Measurements from ENCODE around the gene KCNB1. TPM values are rescaled to one million over a fixed set of nuclear protein-coding genes. Genes with fewer than 3 reads are reported as not detected.

The KCNB1 gene
- polyA plus RNA-seq, 1 experiment, result 0.13 TPM

- no peak for DNase-seq (ENCODE audit: low read depth)
- CTCF ChIA-PET, result interaction anchor here (0.9 kb wide), 1 partner anchor 39 kb away, joined by 5 read pairs; no protein-coding TSS in a partner anchor
- no peak for TF ChIP-seq CTCF (IDR thresholded peaks at IDR 0.05; ENCODE audit: insufficient read depth, low read depth, low read length)
- no peaks in the 10 kb centered on the region for H3K36me3 ChIP-seq (ENCODE audit: control insufficient read depth, insufficient read depth, low read length)
- peaks cover 17% of the 10 kb centered on the region for H3K27me3 ChIP-seq (ENCODE audit: control insufficient read depth, insufficient read depth, low read length)
- POLR2A ChIA-PET, result no interaction called here
- H3K4me3 ChIP-seq (ENCODE audit: low read depth, low read length), result no peak overlapping the region
Measured at GRCh38 chr20:49435639-49436038, 46.8 kb downstream of the KCNB1 start.

- H3K4me3 ChIP-seq (ENCODE audit: low read depth, low read length), result no peak overlapping the region
- no peaks in the 10 kb centered on the region for H3K36me3 ChIP-seq (ENCODE audit: control insufficient read depth, insufficient read depth, low read length)
- peaks cover 18% of the 10 kb centered on the region for H3K27me3 ChIP-seq (ENCODE audit: control insufficient read depth, insufficient read depth, low read length)
- ChIA-PET CTCF (interaction anchor here (1.7 kb wide), 1 partner anchor 51 kb away, joined by 4 read pairs; no protein-coding TSS in a partner anchor), POLR2A (no interaction called here)
- no peak for TF ChIP-seq CTCF (IDR thresholded peaks at IDR 0.05; ENCODE audit: insufficient read depth, low read depth, low read length)
- no peak for DNase-seq (ENCODE audit: low read depth)
Measured at GRCh38 chr20:49433333-49433732, 49.1 kb downstream of the KCNB1 start.

GRCh38 chr20:49432550-49432949 is 49.9 kb downstream of the KCNB1 start:
- no peak for TF ChIP-seq CTCF (IDR thresholded peaks at IDR 0.05; ENCODE audit: insufficient read depth, low read depth, low read length)
- POLR2A ChIA-PET, result no interaction called here
- CTCF ChIA-PET, result interaction anchor here (1.7 kb wide), 1 partner anchor 52 kb away, joined by 4 read pairs; no protein-coding TSS in a partner anchor

GRCh38 chr20:49431329-49431728 is 51.1 kb downstream of the KCNB1 start:
- CTCF ChIA-PET, result interaction anchor here (0.7 to 0.8 kb wide), 2 partner anchors 29 to 53 kb away, joined by 3 read pairs; no protein-coding TSS in a partner anchor
- H3K27me3 ChIP-seq (ENCODE audit: control insufficient read depth, insufficient read depth, low read length), result peaks cover 19% of the 10 kb centered on the region
- no peak for DNase-seq (ENCODE audit: low read depth)
- H3K4me3 ChIP-seq (ENCODE audit: low read depth, low read length), result no peak overlapping the region
- POLR2A ChIA-PET, result no interaction called here
- TF ChIP-seq CTCF (IDR thresholded peaks at IDR 0.05; ENCODE audit: insufficient read depth, low read depth, low read length), result no peak
- no peaks in the 10 kb centered on the region for H3K36me3 ChIP-seq (ENCODE audit: control insufficient read depth, insufficient read depth, low read length)

More at GRCh38 chr20:49432550-49432949, 49.9 kb downstream of the KCNB1 start:
- H3K36me3 ChIP-seq (ENCODE audit: control insufficient read depth, insufficient read depth, low read length), result no peaks in the 10 kb centered on the region
- no peak for DNase-seq (ENCODE audit: low read depth)
- no peak overlapping the region for H3K4me3 ChIP-seq (ENCODE audit: low read depth, low read length)
- H3K27me3 ChIP-seq (ENCODE audit: control insufficient read depth, insufficient read depth, low read length), result peaks cover 19% of the 10 kb centered on the region

GRCh38 chr20:49430320-49430719 is 52.1 kb downstream of the KCNB1 start:
- no peak for TF ChIP-seq CTCF (IDR thresholded peaks at IDR 0.05; ENCODE audit: insufficient read depth, low read depth, low read length)
- DNase-seq (ENCODE audit: low read depth), result no peak
- ChIA-PET POLR2A (no interaction called here), CTCF (interaction anchor here (0.8 kb wide), 1 partner anchor 30 kb away, joined by 3 read pairs; no protein-coding TSS in a partner anchor)
- Histone ChIP-seq H3K27me3 (ENCODE audit: control insufficient read depth, insufficient read depth, low read length) (peaks cover 20% of the 10 kb centered on the region), H3K36me3 (ENCODE audit: control insufficient read depth, insufficient read depth, low read length) (no peaks in the 10 kb centered on the region), H3K4me3 (ENCODE audit: low read depth, low read length) (no peak overlapping the region)

Measured in BJ (cell line).